Keratinocyte (primary cell): ENCODE results near the gene RAB1B.

ENCODE experiments used
- CTCF ChIP-seq, 3 experiments: IDR thresholded peaks in 1 of 3; conservative IDR thresholded peaks in 1 of 3; optimal IDR thresholded peaks in 1 of 3; 2 replicates in 2 of 3; 3 replicates in 1 of 3; pipeline versions ENCODE3 to v1.5.1; 2011; ENCODE audit warnings: low read length in 3 of 3, mild to moderate bottlenecking in 3 of 3, moderate library complexity in 2 of 3, control low read depth in 1 of 3, inconsistent platforms in 1 of 3; ENCODE audit not compliant: insufficient read depth in 2 of 3; ENCODE audit errors: extremely low read depth in 1 of 3
- EZH2 ChIP-seq: IDR thresholded peaks from one replicate; pipeline ENCODE4 v1.6.1; 2012; ENCODE audit warnings: inconsistent platforms, mild to moderate bottlenecking, low read length, moderate library complexity

- no peak for TF ChIP-seq CTCF (optimal IDR thresholded peaks at IDR 0.05 in 1 of 3, IDR thresholded peaks at IDR 0.05 in 1 of 3, conservative IDR thresholded peaks at IDR 0.05 in 1 of 3; ENCODE audit: extremely low read depth in 1 of 3, insufficient read depth in 2 of 3, low read length in 3 of 3)
- no peak for TF ChIP-seq EZH2
Observed at GRCh38 chr11:66239998-66240780, 28.2 kb upstream of the RAB1B start.
